ENCODE data around the gene MBTPS1.

DNA sequence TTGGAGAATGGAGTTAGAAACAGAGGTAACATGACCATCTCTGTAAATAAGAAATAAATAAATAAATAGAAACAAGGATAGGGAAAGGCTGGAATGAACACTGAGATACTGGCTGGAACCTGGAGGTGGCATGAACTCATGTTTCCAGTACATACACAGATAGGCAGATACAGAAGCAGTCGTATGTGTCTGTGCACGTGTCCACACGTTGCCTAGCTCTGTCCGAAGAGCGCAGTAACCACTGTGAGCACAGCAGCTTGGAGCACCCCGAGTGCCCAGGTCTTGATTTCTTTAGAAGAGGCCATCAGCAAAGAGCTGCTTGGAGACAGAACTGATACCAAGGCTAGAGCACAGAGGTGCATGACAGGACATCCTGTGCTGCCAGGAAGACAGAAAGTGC lies 37.1 kb downstream of the MBTPS1 start:
- no peak for TF ChIP-seq GATA2 (IDR thresholded peaks at IDR 0.05; ENCODE audit: low read depth, low read length)
- no peak for TF ChIP-seq GATA3 (IDR thresholded peaks at IDR 0.05; ENCODE audit: low read depth, low read length)

All from SH-SY5Y (cell line).